K562 (cell line): ENCODE measurements around the gene SELPLG. TPM values are rescaled to one million over a fixed set of nuclear protein-coding genes. Genes with fewer than 3 reads are reported as not detected.

Source experiments
- ATF4 ChIP-seq: fragments of 450-650 bp; formaldehyde crosslinking; IDR thresholded peaks from 2 replicates; pipeline ENCODE4 v1.4.0; 2022; ENCODE audit warnings: mild to moderate bottlenecking, moderate library complexity
- BACH1 ChIP-seq: fragments of 200-800 bp; sonication (Bioruptor generic); IDR thresholded peaks from 2 replicates; pipeline ENCODE4 v1.6.1; 2016; ENCODE audit warnings: missing genetic modification characterization, missing compliant biosample characterization
- BDP1 ChIP-seq: IDR thresholded peaks from 3 replicates; pipeline ENCODE4 v1.6.1; 2011; ENCODE audit not compliant: insufficient read length, insufficient read depth
- EHMT2 ChIP-seq: fragments of 450-650 bp; IDR thresholded peaks from 2 replicates; pipeline ENCODE4 v1.6.1; 2018; ENCODE audit warnings: antibody characterized with exemption
- GABPB1 ChIP-seq: sonication (generic); formaldehyde crosslinking; IDR thresholded peaks from 2 replicates; pipeline ENCODE4 v1.8.0; 2022; ENCODE audit warnings: mild to moderate bottlenecking, missing genetic modification reagents
- HLTF ChIP-seq: fragments of 450-650 bp; IDR thresholded peaks from 2 replicates; pipeline ENCODE4 v1.6.1; 2016
- NFIX ChIP-seq: fragments of 250-450 bp; sonication (Bioruptor Pico); IDR thresholded peaks from 2 replicates; pipeline ENCODE4 v1.4.0; 2020; ENCODE audit warnings: low read depth, mild to moderate bottlenecking, moderate library complexity
- SMAD1 ChIP-seq: fragments of 150-350 bp; IDR thresholded peaks from 2 replicates; pipeline ENCODE4 v1.6.1; 2014; ENCODE audit warnings: low read length, low read depth; ENCODE audit not compliant: partially characterized antibody
- SMARCA4 ChIP-seq: fragments of 450-650 bp; IDR thresholded peaks from 2 replicates; pipeline ENCODE4 v1.6.1; 2016
- STAT5A ChIP-seq: IDR thresholded peaks from 2 replicates; pipeline ENCODE4 v1.6.1; 2012; ENCODE audit warnings: low read length, inconsistent platforms, borderline replicate concordance
- TCF3 ChIP-seq: sonication (generic); formaldehyde crosslinking; IDR thresholded peaks from 2 replicates; pipeline ENCODE4 v1.4.0; 2020; ENCODE audit warnings: mild to moderate bottlenecking, missing genetic modification reagents
- TCFL5 ChIP-seq: fragments of 250-450 bp; sonication (Bioruptor Pico); conservative IDR thresholded peaks from 2 replicates; pipeline ENCODE4 v1.6.1; 2021; ENCODE audit warnings: mild to moderate bottlenecking, moderate library complexity, matching md5 sums
- TRIM25 ChIP-seq: fragments of 450-650 bp; IDR thresholded peaks from 2 replicates; pipeline ENCODE4 v1.7.0; 2016; ENCODE audit warnings: borderline replicate concordance
- TSC22D4 ChIP-seq: fragments of 450-650 bp; IDR thresholded peaks from 2 replicates; pipeline ENCODE4 v1.6.1; 2016; ENCODE audit warnings: missing genetic modification characterization, missing biosample characterization, control low read depth
- ZEB2 ChIP-seq: fragments of 450-650 bp; IDR thresholded peaks from 2 replicates; pipeline ENCODE4 v1.6.1; 2016
- ZNF124 ChIP-seq: sonication (generic); formaldehyde crosslinking; IDR thresholded peaks from 2 replicates; pipeline ENCODE4 v1.8.1; 2022; ENCODE audit warnings: missing genetic modification reagents
- ZNF140 ChIP-seq: fragments of 250-450 bp; sonication (Bioruptor Pico); IDR thresholded peaks from 2 replicates; pipeline ENCODE4 v1.8.0; 2021; ENCODE audit warnings: moderate library complexity, mild to moderate bottlenecking, inconsistent platforms
- ZNF165 ChIP-seq: fragments of 250-450 bp; sonication (Bioruptor Pico); IDR thresholded peaks from 2 replicates; pipeline ENCODE4 v1.4.0; 2020; ENCODE audit warnings: borderline replicate concordance
- ZNF175 ChIP-seq: fragments of 200-800 bp; sonication (Bioruptor generic); IDR thresholded peaks from 2 replicates; pipeline ENCODE4 v1.6.1; 2016; ENCODE audit warnings: low read depth, mild to moderate bottlenecking, missing genetic modification characterization, missing compliant biosample characterization
- ZNF561 ChIP-seq: fragments of 450-650 bp; formaldehyde crosslinking; conservative IDR thresholded peaks from 2 replicates; pipeline ENCODE4 v1.4.0; 2020; ENCODE audit warnings: mild to moderate bottlenecking, moderate library complexity
- polyA plus RNA-seq, 8 experiments: library from polyadenylated mRNA; depleted of rRNA in 4 of 8; stranded (reverse) in 5 of 8; unstranded in 3 of 8; fragments of >200 nt; fragmentation: Nextera tagmentation in 2 of 8; fragmentation: Illumina TruSeq in 1 of 8; extraction: Ambion mirVana in 2 of 8; extraction: Trizol in 1 of 8; gene quantifications; 2 replicates each; pipeline versions ENCODE4 v1.2.1 to v1.2.3, GENCODE V29; 2011 to 2014; ENCODE audit warnings: inconsistent platforms in 1 of 8, missing spikeins in 1 of 8
- total RNA-seq, 7 experiments: library from RNA; depleted of rRNA in 6 of 7; stranded (reverse); fragments of >200 nt in 6 of 7; fragmentation: Illumina TruSeq in 2 of 7; extraction: Trizol in 2 of 7; gene quantifications; 2 replicates each; pipeline versions ENCODE4 v1.2.1 to v1.2.3, GENCODE V29; 2011 to 2021; ENCODE audit warnings: low replicate concordance in 1 of 7
- TF ChIP-seq, protein P1 (sequence below): fragments of 200-800 bp; sonication (Bioruptor generic); IDR thresholded peaks from 2 replicates; pipeline ENCODE4 v1.6.1; 2017; ENCODE audit warnings: missing genetic modification characterization, missing compliant biosample characterization
- TF ChIP-seq, protein P2 (sequence below): sonication (generic); formaldehyde crosslinking; IDR thresholded peaks from 2 replicates; pipeline ENCODE4 v1.8.1; 2022; ENCODE audit warnings: missing genetic modification reagents
- TF ChIP-seq, protein P3 (sequence below): sonication (generic); formaldehyde crosslinking; IDR thresholded peaks from 2 replicates; pipeline ENCODE4 v1.8.1; 2022; ENCODE audit warnings: missing genetic modification reagents

Gene SELPLG
- total and polyA plus RNA-seq, 9 of the 15 experiments (the other 6 are each of a cell fraction or from before 2014, with no cell fraction given), result 0.22 to 10.2 (median 1.7) TPM

DNA sequence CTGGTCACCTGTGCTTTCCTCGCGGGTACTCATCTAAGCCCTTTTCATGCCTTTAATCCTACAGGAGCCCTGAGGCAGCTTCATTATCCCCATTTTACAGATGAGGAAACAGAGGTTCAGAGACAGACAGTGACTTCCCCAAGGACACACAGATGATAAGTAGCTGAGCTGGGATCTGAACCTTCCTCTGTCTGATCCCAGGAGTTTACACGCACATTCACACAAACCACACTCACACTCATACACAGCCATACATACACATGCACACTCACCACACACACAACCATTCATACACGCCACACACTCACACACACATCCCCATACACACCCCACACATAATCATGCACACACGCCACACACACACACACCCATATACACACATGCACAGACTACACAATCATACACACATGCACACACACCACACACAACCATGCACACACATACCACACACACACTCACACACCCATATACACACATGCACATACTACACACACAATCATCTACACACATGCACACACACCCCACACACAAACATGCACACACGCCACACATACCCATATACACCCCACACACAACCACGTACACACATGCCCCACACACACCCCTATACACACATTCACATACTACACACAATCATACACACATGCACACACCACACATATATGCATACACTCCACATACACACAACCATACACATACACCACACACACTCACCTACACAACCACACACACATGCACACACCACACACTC is 38.6 kb downstream of the SELPLG start (continued):
- no peak for TF ChIP-seq ZNF165 (CRISPR knock-in tag)
- TF ChIP-seq ZEB2, result no peak
- TF ChIP-seq SMARCA4, result no peak
- no peak for TF ChIP-seq ZNF561 (CRISPR knock-in tag)
- no peak for TF ChIP-seq GABPB1 (CRISPR knock-in tag)
- TF ChIP-seq BDP1, result no peak
- no peak for TF ChIP-seq TCF3 (CRISPR knock-in tag)
- no peak for TF ChIP-seq ATF4
- no peak for TF ChIP-seq ZNF124 (CRISPR knock-in tag)
- TF ChIP-seq ZNF140, result no peak
- no peak for TF ChIP-seq TRIM25
- no peak for TF ChIP-seq SMAD1
- no peak for TF ChIP-seq STAT5A
- no peak for TF ChIP-seq BACH1 (tag)
- TF ChIP-seq, protein P1, sequence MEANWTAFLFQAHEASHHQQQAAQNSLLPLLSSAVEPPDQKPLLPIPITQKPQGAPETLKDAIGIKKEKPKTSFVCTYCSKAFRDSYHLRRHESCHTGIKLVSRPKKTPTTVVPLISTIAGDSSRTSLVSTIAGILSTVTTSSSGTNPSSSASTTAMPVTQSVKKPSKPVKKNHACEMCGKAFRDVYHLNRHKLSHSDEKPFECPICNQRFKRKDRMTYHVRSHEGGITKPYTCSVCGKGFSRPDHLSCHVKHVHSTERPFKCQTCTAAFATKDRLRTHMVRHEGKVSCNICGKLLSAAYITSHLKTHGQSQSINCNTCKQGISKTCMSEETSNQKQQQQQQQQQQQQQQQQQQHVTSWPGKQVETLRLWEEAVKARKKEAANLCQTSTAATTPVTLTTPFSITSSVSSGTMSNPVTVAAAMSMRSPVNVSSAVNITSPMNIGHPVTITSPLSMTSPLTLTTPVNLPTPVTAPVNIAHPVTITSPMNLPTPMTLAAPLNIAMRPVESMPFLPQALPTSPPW (CRISPR knock-in tag), result no peak
- TF ChIP-seq NFIX (CRISPR knock-in tag), result no peak
- TF ChIP-seq, protein P2, sequence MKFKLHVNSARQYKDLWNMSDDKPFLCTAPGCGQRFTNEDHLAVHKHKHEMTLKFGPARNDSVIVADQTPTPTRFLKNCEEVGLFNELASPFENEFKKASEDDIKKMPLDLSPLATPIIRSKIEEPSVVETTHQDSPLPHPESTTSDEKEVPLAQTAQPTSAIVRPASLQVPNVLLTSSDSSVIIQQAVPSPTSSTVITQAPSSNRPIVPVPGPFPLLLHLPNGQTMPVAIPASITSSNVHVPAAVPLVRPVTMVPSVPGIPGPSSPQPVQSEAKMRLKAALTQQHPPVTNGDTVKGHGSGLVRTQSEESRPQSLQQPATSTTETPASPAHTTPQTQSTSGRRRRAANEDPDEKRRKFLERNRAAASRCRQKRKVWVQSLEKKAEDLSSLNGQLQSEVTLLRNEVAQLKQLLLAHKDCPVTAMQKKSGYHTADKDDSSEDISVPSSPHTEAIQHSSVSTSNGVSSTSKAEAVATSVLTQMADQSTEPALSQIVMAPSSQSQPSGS (CRISPR knock-in tag), result no peak
- 0 out of 2 replicates have a peak, but pooled peaks have one; percentile 16 for TF ChIP-seq EHMT2
- TF ChIP-seq, protein P3, sequence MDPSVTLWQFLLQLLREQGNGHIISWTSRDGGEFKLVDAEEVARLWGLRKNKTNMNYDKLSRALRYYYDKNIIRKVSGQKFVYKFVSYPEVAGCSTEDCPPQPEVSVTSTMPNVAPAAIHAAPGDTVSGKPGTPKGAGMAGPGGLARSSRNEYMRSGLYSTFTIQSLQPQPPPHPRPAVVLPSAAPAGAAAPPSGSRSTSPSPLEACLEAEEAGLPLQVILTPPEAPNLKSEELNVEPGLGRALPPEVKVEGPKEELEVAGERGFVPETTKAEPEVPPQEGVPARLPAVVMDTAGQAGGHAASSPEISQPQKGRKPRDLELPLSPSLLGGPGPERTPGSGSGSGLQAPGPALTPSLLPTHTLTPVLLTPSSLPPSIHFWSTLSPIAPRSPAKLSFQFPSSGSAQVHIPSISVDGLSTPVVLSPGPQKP, result no peak
- 0 out of 2 replicates have a peak, but pooled peaks have one; percentile 15 for TF ChIP-seq HLTF
- TF ChIP-seq TSC22D4, result 0 out of 2 replicates have a peak, but pooled peaks have one; percentile 38
- TF ChIP-seq TCFL5 (CRISPR knock-in tag), result no peak
- TF ChIP-seq ZNF175 (CRISPR knock-in tag), result no peak
